Tongue (tissue), 2 donors: Measurements from ENCODE around the gene CRYBA1. TPM values are rescaled to one million over a fixed set of nuclear protein-coding genes. Genes with fewer than 3 reads are reported as not detected.
"Not testable (repeated sequence)": the region's sequence is repeated elsewhere in the genome, so short reads cannot be mapped to it uniquely, and the experiment has no call there.

ENCODE experiments used
- DNase-seq: peaks from one replicate; pipeline ENCODE4 v3.0.0-alpha.2; 2015
- total RNA-seq: library from RNA; depleted of rRNA; stranded (reverse); fragments of >200 nt; gene quantifications from one replicate; pipeline ENCODE4 v1.2.3, GENCODE V29; 2014

The CRYBA1 gene
- total RNA-seq, 1 donor from 2014 or later = not detected

DNA sequence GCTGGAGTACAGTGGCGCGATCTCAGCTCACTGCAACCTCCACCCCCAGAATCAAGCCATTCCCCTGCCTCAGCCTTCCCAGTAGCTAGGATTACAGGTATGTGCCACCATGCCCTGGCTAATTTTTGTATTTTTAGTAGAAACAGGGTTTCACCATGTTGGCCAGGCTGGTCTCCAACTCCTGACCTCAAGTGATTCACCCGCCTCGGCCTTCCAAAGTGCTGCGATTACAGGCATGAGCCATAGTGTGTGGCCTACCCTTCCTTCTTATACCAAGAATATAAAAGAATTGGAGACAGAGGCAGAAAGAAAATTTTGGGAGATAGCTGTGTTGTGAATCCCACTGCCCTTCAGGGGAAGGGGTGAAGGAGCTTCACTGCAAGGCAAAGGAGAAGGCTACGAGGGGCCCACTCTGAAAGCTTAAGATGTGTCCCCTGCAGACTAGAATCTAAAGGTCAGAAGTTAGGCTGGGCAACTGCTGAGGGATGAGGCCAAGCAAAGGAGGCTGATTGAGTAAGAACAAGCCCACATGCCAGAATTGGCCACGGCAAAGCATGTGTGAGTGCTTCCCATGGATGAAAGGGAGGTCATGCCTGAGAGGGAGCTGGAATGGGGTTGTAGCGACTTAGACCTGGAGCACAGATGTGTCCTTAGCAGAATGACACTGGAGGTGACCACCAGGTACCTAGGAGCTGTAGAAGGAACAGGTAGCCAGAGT, 8.4 kb upstream of the CRYBA1 start:
- no peak for DNase-seq

DNA sequence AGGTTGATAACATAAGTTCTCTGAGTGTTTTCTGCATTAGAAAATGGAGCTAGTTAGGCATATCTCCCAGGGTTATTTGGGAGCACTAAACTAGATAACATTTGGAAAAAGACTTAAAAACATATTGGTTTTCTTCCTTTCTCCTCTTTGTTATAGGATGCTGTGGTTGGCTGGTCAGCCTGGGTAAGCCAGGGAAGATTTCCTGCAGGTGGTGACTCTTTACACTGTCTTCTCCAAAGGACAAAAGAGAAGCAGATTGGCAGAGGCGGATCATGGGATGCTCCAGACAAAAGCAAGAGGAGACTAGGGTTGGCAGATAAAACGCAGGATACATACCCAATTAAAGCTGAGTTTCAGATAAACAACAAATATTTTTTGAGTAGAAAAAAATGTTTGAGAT, 6.2 kb upstream of the CRYBA1 start:
- DNase-seq = no peak

DNA sequence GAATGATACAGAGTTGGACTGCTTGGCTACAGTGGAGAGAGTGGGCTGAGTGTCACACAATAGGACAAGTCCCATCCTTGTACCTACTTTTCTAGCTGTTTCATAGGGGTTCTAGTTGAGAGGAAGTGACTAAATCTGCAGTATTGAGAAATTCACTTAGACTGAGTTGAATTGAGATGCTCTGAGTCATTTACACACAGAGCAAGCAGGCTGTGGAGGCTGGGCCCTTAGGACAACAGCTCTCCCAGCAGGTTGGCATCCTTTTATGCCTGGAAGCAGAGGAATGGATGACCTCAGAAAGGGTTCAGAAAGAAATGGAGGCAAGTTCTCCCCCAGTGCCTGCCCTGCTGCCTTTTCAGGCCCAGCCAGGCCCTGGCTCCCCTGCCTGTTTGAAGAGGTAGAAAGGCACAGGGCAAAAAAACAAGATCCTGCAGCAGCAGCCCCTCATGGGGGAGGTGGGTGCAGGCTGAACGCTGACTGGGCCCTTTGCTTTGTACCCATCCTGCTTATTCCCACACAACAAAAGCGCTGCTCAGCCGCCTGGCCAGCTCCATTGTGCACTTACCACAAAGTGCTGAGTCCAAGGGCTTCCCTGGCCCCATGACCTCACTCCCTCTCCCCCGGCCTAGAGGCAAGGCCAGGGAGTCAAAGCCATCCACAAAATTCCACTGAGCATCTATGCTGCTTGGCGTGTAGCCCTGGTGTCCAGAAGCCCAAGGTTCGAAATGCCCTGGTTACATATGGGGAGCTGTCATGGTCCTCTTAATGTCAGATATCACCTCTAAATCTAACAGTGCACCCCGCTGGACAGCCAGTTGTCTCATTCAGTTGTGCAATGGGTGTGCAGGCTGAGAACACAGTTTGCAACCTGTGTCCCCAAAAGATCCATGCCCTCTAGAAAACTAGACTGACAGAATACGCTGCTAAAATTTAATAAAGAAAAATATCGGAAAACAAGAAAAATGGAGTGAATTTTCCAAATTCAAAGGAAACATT, 5.4 kb upstream of the CRYBA1 start:
- DNase-seq = no peak

DNA sequence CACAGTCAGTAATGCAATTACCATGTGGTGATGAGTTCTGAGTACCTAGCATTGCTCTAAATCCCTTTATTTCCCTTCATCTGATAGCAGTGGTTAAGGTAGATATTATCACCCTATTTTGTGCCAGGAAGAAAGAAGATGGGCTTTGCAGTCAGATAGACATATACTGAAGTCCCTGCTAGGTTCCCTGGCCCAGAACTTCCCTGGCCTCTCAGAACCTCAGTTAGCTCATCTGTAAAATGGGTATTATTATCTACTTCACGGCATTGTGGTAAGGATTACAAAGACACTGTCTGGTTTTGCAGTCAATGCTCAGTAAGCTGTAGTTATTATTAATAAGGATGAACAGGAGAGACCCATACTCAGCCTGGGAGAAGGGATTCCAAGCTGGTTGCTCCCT, 4.6 kb upstream of the CRYBA1 start:
- DNase-seq = no peak

DNA sequence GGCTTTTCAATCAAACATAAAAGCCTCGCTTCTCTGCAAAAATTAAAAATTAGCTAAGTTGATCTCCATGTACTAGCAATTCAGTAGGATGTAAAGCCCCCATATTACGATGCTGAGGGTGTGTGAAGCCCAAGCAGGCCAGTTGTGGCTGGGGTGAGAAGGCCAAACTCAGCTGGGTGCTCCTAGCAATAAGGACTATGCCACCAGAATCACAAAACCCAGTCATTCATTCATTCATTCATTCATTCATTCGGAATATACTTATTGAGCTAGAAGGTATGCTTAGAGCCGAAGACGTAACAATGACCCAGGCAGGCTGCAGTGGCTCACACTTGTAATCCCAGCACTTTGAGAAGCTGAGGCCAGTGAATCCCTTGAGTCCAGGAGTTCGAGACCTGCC, 3.9 kb upstream of the CRYBA1 start:
- DNase-seq = no peak

DNA sequence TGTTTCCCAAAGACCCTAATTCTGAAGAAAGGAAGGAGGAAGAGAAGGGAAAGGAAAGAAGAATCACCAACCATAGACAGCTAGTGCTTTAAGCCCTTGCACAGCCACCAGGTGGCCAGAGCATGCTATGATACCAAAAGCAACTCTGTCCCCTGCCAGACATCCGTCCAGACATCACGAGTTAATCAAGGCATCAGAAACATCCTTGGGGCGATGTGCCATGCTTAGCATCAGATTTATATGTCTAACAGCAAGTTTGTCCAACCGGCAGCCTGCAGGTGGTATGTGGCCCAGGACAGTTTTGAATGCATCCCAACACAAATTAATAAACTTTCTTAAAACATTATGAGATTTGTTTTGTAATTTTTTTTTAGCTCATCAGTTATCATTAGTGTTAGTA, 2.9 kb upstream of the CRYBA1 start:
- no peak for DNase-seq

DNA sequence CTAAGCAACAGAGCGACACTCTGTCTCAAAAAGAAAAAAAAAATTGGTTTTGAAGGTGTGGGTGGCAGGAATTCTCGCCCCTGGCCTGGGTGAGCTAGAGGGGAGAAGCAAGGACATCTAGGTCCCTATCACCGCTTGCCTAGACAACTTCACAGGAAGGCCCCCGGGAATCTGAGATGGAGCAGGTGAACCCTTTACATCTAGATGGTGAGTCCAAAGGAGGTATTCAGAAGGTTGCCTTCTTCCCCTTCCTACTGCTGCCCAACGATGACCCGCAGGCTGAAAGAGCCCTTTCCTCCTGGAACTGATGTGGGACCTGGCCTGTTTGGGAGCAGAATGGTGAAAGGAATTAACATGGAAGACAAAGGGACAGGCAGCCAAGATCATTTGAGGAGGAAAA, 1.3 kb upstream of the CRYBA1 start:
- DNase-seq = no peak

DNA sequence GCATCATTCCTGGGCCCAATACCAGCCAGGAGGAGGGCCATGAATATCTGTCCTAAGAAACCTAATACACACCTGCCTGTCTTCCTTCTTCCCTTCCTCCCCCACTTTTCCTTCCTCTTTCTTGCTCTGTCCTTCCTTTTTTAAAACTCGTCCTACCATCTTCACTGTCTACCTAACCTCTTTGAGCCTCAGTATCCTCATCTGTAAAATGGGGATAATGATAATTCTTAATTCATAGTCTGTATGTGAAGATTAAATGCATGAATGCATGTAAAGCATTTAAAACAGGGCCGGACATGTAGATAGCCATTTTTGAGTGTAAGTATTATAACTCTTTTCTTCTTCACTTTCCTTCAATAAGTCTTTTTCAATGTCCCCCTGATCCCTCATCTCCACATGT, 560 bp downstream of the CRYBA1 start:
- DNase-seq = no peak

DNA sequence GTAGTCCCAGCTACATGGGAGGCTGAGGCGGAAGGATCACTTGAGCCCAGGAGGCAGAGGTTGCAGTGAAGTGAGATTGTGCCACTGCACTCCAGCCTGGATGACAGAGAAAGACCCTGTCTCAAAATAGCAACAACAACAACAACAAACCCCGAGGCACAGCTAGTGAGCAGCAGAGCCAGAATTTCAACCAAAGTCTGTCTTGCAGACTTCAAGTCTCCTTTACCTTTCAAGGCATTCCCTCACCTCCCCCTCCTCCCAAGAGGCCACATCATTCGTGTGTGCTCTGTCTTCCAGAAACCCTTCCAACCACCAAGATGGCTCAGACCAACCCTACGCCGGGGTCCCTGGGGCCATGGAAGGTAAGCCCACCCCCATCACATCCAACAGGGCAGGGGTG, 2.2 kb downstream of the CRYBA1 start:
- no peak for DNase-seq

DNA sequence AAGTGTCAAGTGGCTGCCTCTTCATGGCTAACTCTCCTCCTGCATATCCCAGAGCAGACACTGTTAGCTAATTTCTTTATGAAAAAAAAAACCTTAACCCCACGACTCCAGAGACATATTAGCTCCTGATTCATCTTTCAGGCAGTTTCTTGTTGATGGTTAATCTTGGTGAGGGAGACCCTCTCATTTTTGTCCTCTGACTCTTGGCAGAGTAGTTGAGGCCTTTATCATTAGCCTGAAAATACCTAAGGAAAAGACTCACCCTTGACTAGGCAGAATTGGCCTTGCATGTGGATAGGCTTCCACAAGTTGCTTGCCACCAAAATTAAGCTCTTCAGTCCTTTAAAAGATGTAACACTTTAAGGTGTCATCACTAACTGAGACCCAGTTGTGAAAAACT, 4.0 kb downstream of the CRYBA1 start:
- no peak for DNase-seq

DNA sequence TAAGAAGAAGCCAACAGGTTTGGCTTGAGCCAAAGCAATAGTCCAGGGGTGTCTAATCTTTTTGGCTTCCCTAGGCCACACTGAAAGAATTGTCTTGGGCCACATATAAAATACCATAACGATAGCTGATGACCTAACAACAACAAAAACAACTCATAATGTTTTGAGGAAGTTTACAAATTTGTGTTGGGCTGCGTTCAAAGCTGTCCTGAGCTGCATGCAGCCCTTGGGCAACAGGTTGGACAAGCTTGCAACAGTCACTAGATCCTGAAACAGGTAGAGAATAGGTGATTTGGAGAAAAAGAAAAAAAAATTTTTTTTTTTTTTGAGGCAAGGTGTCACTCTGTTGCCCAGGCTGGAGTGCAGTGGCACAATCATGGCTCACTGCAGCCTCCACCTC, 4.5 kb downstream of the CRYBA1 start:
- no peak for DNase-seq

DNA sequence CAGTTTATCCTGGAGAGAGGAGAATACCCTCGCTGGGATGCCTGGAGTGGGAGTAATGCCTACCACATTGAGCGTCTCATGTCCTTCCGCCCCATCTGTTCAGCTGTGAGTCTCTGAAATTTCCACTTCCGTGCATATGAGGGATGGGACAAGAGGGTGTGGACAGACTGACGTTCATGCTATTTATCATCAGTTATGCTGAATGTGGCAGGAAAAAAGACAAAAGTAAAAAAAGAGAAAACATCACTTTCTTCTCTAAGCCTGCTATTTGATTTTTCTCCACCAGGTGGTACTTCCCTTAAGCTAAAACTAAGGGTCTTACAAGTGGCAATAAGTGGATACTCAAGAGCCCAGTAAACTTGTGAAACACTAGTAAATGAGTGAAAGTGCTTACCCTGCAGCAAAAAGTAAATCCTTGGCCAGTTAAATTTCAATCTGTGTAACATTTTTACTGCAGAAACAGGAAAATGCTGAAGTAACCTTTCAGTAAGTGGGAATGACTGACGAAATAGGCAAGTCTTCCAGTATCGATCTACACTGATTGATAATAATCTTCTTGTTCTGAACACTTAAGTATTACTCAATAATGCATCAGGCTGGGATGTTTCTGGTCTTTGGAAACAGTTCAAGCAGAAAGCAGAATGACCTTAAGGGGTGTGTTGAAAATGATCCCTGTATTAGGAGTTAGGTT, 5.6 kb downstream of the CRYBA1 start:
- peak; percentile 15 for DNase-seq

DNA sequence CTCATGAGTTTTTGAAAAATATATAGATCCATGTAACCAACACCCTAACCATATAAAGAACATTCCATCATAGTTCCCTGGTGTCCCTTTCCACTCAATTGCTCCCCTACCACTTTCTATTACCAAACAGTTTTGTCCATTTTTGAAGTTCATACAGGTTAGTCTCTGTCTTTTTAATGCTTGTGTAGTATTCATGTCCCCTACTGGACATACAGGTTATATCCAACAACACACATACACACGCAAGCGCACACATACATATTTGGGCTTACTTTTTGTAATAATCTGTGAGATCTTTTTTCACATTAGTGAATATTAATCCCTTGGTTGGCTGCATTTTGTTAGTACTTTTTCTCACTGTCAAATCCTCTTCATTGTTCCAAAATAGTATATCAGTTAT, 6.4 kb downstream of the CRYBA1 start:
- DNase-seq = no peak

DNA sequence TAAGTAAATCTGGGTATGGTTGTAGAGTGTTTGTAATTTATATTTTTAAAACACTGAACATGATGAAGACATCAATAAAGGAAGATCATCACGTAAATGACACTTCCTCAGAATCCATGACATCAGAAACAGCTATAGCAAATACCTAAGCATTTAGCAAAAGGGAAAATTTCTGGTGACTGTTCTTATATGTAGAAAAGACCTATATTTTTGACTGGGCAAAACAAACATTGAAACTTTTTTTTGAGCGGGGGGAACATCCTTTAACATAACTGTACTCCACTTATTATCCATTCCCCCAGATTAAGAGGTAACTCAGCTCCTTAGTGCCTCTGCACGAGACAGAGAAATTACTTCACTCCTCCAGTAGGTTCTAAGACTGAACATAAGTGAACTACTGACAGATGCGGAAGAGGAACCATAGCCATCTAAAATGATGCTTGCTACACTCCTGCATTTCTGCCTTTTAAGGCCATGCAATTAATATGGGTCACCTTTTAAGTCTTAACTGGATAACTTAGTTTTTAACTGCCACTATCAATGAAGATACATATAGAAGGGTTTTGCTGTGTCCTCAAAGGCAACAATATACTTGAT, 9.4 kb downstream of the CRYBA1 start:
- DNase-seq = no peak

DNA sequence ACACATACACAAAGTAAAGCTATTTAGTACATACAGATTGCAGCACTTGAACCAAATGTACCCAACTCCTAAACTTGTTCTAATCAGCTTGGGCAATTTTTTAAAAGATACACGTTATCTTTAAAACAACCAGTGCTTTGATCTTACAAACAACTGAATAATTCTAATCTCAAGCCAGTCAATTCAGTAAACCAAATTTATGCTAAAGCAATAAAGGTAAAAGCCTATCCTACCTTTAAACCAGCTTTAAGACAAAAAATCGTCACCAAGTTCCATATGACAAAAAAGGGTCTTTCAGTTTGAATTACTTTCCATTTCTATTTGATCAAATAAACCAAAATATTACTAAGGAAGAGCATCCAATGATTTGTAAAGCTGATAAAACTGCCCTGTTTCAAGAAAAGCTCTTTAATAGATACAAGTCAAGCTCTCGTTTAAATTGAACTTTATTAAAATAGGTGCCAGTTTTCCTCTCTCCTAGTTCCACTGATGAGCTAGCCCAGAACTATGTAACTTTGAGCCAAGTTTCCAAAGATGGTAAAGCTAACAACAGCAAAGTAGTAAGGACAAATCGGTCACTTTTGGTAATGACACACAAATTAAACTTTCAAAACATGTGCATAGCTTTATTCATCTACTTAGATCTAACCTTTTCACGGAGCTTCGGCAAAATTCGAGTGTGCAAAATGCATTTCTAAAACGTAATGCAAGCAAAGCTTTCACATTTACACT, 10.2 kb downstream of the CRYBA1 start:
- DNase-seq = no peak

DNA sequence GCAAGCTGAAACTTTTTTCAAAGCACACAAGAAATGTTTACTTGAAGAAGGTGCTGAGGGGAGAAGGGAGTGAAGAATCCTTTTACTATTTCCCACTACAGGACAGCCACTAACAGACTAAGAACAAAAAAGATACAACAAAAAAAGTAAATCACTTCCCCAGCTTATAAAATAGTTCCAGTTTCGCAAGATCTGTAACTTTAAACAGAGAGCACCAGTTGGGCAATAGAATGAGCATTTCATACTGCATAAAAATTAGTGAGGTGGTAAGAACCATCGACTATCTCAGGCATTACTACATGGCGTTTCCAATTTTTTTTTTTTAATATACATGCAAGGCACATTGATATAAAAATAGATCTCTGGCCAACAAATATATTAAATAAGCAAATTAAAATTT, 11.1 kb downstream of the CRYBA1 start:
- DNase-seq = no peak

DNA sequence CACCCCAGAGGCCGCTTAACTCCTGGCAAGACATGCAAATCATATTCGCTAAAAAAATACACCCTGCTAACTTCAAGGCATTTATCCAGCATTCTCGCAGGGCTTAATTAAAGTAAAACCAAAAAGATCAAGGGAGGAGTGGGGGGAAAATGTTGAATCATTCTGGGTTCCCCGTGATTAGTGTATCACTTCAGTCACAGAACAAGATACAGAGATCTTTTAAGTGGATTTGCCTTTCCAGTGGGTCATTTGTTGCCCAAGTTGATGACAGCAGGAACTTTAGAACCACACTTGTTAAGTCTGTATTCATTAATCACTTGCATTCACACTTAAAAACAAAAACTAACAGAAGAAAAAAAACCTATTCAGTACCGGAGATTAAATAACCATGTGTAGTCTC, 17.3 kb downstream of the CRYBA1 start:
- no peak for DNase-seq

DNA sequence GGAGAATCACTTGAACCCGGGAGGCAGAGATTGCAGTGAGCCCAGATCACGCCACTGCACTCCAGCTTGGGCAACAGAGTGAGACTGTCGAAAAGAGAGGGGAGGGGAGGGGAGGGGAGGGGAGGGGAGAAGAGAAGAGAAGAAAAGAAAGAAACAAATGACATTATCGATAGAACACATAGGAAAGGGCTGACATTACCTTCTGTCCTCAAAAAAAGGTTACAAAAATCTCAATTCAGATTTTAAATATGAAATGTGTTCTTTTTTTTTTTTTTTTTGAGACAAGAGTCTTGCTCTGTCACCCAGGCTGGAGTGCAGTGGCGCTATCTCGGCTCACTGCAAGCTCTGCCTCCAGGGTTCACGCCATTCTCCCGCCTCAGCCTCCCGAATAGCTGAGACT, 25.3 kb downstream of the CRYBA1 start:
- not testable (repeated sequence) for DNase-seq

DNA sequence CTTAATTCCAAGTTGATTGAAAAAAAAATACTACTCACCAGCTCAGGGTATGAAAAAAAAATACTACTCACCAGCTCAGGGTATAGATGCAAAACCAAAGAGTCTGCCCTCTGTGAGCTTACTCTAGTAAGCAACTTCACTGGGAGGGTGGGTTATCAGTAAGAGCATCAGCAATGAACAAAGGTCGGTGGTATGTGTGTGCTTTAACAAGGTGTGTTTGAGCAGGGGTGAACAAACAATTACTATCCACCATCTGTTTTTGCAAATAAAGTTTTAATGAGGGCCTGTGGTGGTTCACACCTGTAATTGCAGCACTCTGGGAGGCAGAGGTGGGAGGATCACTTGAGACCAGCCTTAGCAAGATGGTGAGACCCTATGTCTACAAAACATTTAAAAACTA, 27.3 kb downstream of the CRYBA1 start:
- no peak for DNase-seq

DNA sequence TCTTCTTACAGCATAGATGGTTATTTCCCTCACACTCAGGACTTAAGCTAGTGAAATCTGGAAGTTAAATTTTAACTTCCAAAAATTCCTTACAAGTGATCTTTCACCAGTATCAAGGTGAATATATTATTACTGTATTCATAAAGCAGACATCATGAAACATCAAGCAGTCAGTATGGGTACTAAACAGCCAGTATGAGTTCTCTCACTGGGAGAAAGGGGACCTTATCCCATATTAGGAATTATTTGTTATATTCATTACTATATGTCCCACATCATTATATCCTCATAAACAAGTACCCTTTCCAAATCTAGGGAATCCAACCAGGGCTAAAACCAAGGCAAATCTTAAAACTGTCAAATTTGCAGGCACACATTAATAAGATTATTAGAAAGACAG, 32.0 kb downstream of the CRYBA1 start:
- DNase-seq = no peak

DNA sequence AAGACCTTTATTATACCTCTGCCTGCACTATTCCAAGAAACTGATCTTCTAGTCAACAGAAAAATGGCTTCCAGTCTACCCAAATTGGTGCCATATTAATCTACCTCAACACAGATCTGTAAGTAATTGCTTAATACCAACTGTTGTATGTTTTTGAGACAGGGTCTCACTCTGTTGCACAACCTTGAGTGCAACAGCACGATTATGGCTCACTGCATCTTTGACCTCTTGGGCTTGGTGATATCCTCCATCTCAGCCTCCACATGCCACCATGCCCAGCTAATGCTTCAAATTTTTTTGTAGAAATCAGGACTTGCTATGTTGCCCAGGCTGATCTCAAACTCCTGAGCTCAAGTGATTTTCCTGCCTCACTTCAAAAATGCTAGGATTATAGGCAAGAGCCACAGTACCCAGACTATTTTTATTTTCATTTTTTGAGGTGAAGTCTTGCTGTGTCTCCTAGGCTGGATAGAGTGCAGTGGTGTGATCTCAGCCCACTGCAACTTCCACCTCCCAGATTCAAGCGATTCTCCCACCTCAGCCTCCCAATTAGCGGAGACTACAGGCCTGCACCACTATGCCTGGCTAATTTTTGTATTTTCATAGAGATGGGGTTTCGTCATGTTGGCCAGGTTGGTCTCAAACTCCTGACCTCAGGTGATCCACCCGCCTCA, 32.9 kb downstream of the CRYBA1 start:
- DNase-seq = no peak
